RPMI8226 (cell line): ENCODE data around the gene STK39.

ENCODE experiments used
- DNase-seq: peaks from one replicate; pipeline ENCODE4 v3.0.0-alpha.2; 2015

STK39 gene

GRCh38 chr2:167943368-167943767, 304.0 kb downstream of the STK39 start:
- DNase-seq = no peak

- DNase-seq = no peak
These were observed 304.9 kb downstream of the STK39 start for GRCh38 chr2:167942366-167943081.

- DNase-seq = no peak
These were observed 305.8 kb downstream of the STK39 start for GRCh38 chr2:167941604-167942003.

GRCh38 chr2:167940734-167941507, 306.5 kb downstream of the STK39 start:
- no peak for DNase-seq

- DNase-seq = no peak
These were observed 307.1 kb downstream of the STK39 start for GRCh38 chr2:167940346-167940725.

GRCh38 chr2:167939514-167940345, 307.7 kb downstream of the STK39 start:
- DNase-seq = no peak

- no peak for DNase-seq
These were observed 310.0 kb downstream of the STK39 start for GRCh38 chr2:167937403-167937802.

- no peak for DNase-seq
These were observed 311.6 kb downstream of the STK39 start for GRCh38 chr2:167935803-167936110.

- no peak for DNase-seq
These were observed 314.1 kb downstream of the STK39 start for GRCh38 chr2:167933097-167933814.

- DNase-seq = no peak
These were observed 315.2 kb downstream of the STK39 start for GRCh38 chr2:167932123-167932693.

GRCh38 chr2:167929484-167929883, 317.9 kb downstream of the STK39 start:
- no peak for DNase-seq

- no peak for DNase-seq
These were observed 319.0 kb downstream of the STK39 start for GRCh38 chr2:167928434-167928833.

- DNase-seq = no peak
These were observed 321.6 kb downstream of the STK39 start for GRCh38 chr2:167925758-167926157.

- peak; percentile 4 for DNase-seq
These were observed 322.8 kb downstream of the STK39 start for GRCh38 chr2:167924556-167924955.

- DNase-seq = no peak
These were observed 330.6 kb downstream of the STK39 start for GRCh38 chr2:167916756-167917155.

- DNase-seq = no peak
These were observed 332.4 kb downstream of the STK39 start for GRCh38 chr2:167914969-167915368.

- peak; percentile 39 for DNase-seq
These were observed 338.6 kb downstream of the STK39 start for GRCh38 chr2:167908786-167909185.

GRCh38 chr2:167905668-167906067, 341.7 kb downstream of the STK39 start:
- DNase-seq = no peak
